B cell (primary cell): ENCODE data around the gene CBLN3. TPM values are rescaled to one million over a fixed set of nuclear protein-coding genes. Genes with fewer than 3 reads are reported as not detected.

Experiments used
- ATAC-seq: fragments of 200-7000 bp; cut with Tn5 transposase; one replicate; pipeline ENCODE4 v1.10.0; 2021; ENCODE audit warnings: low read depth, mild to moderate bottlenecking, moderate number of reproducible peaks, moderate library complexity
- CTCF ChIA-PET: fragments of 350-600 bp; sonication (Branson Sonifier 250); formaldehyde crosslinking; loops from one replicate; lab custom pipeline; 2021; ENCODE audit warnings: antibody characterized with exemption, inconsistent platforms; lab: Charles Lee
- POLR2A ChIA-PET: fragments of 350-600 bp; sonication (Branson Sonifier 250); formaldehyde crosslinking; loops from one replicate; lab custom pipeline; 2021; ENCODE audit warnings: antibody characterized with exemption; lab: Charles Lee
- DNase-seq: peaks from one replicate; pipeline ENCODE4 v3.0.0; 2013
- H2AFZ ChIP-seq: 2 replicates; pipeline ENCODE4 v1.6.1; 2012; ENCODE audit warnings: mild to moderate bottlenecking, low read depth, low read length; ENCODE audit not compliant: insufficient read depth, poor library complexity, severe bottlenecking
- H3K27ac ChIP-seq, 2 donors: 1 replicate in 1 of 2; 2 replicates in 1 of 2; pipeline ENCODE4 v1.5.1; 2012 to 2013; ENCODE audit warnings: low read length in 2 of 2, mild to moderate bottlenecking in 2 of 2, moderate library complexity in 1 of 2
- H3K27me3 ChIP-seq, 4 experiments: fragments of 200-600 bp in 1 of 4; sonication (generic) in 1 of 4; replicated peaks in 1 of 4; 1 replicate in 2 of 4; 2 replicates in 2 of 4; pipeline versions ENCODE4 v1.6.1 to v1.7.0; 2013 to 2016; ENCODE audit warnings: low read length in 3 of 4, mild to moderate bottlenecking in 2 of 4, mixed read lengths in 1 of 4, moderate library complexity in 1 of 4; ENCODE audit not compliant: insufficient read depth in 4 of 4, control insufficient read depth in 3 of 4; ENCODE audit errors: control extremely low read depth in 1 of 4
- H3K36me3 ChIP-seq, 2 experiments: replicated peaks in 1 of 2; 1 replicate in 1 of 2; 2 replicates in 1 of 2; pipeline versions ENCODE4 v1.6.1 to v1.7.1; 2013; ENCODE audit warnings: low read length in 1 of 2; ENCODE audit not compliant: insufficient read depth in 2 of 2, control insufficient read depth in 1 of 2; ENCODE audit errors: control extremely low read depth in 1 of 2, extremely low read depth in 1 of 2
- H3K4me1 ChIP-seq, 2 donors: fragments of 200-600 bp in 1 of 2; sonication (generic) in 1 of 2; 1 replicate in 1 of 2; 2 replicates in 1 of 2; pipeline versions ENCODE4 v1.5.1 to v1.6.1; 2013 to 2017; ENCODE audit warnings: low read length in 2 of 2; ENCODE audit not compliant: control insufficient read depth in 2 of 2, insufficient read depth in 2 of 2
- H3K4me2 ChIP-seq: replicated peaks from 2 replicates; pipeline ENCODE3; 2012; ENCODE audit warnings: mild to moderate bottlenecking, low read depth, low read length; ENCODE audit not compliant: poor library complexity, severe bottlenecking
- H3K4me3 ChIP-seq, 5 experiments: fragments of 200-600 bp in 1 of 5; sonication (generic) in 1 of 5; 1 replicate in 3 of 5; 2 replicates in 2 of 5; pipeline versions ENCODE4 v1.5.1 to v1.7.0; 2011 to 2016; ENCODE audit warnings: low read length in 4 of 5, mild to moderate bottlenecking in 4 of 5, low read depth in 2 of 5, control low read depth in 1 of 5, moderate library complexity in 1 of 5; ENCODE audit not compliant: insufficient read depth in 1 of 5; ENCODE audit errors: control extremely low read depth in 1 of 5, extremely low read depth in 1 of 5
- H3K79me2 ChIP-seq: fragments of 200-600 bp; sonication (generic); one replicate; pipeline ENCODE4 v1.6.0; 2016; ENCODE audit warnings: low read length; ENCODE audit not compliant: control insufficient read depth, insufficient read depth
- H3K9ac ChIP-seq: fragments of 200-600 bp; sonication (generic); 2 replicates; pipeline ENCODE4 v1.6.1; 2017; ENCODE audit warnings: mild to moderate bottlenecking, low read length, moderate library complexity
- H3K9me3 ChIP-seq, 3 donors: one replicate each; pipeline versions ENCODE4 v1.6.1 to v1.7.1; 2013; ENCODE audit warnings: low read length in 2 of 3; ENCODE audit not compliant: control insufficient read depth in 2 of 3, insufficient read depth in 1 of 3; ENCODE audit errors: control extremely low read depth in 1 of 3
- H4K20me1 ChIP-seq: 2 replicates; pipeline ENCODE4 v1.6.0; 2012; ENCODE audit warnings: mild to moderate bottlenecking, low read length; ENCODE audit not compliant: insufficient read depth, control insufficient read depth, poor library complexity, severe bottlenecking
- H3K27ac Mint-ChIP-seq: one replicate; pipeline ENCODE4 v1.8.0; 2021; ENCODE audit warnings: mixed read lengths
- H3K27me3 Mint-ChIP-seq: one replicate; pipeline ENCODE4 v1.8.0; 2021; ENCODE audit warnings: mixed read lengths
- H3K4me1 Mint-ChIP-seq: one replicate; pipeline ENCODE4 v1.8.0; 2021; ENCODE audit warnings: mixed read lengths
- H3K4me3 Mint-ChIP-seq: one replicate; pipeline ENCODE4 v1.8.0; 2021; ENCODE audit warnings: mixed read lengths
- H3K9me3 Mint-ChIP-seq: one replicate; pipeline ENCODE4 v1.8.0; 2022; ENCODE audit warnings: mixed read lengths; ENCODE audit not compliant: insufficient read depth
- EZH2 ChIP-seq: IDR thresholded peaks from 2 replicates; pipeline ENCODE4 v1.6.1; 2012; ENCODE audit warnings: borderline replicate concordance, low read depth, mild to moderate bottlenecking, moderate library complexity, low read length; ENCODE audit not compliant: insufficient read depth, poor library complexity, severe bottlenecking
- WGBS: methylation state at CpG from one replicate; pipeline ENCODE4 v1.1.5; 2013; ENCODE audit warnings: missing lambda C conversion rate; ENCODE audit not compliant: insufficient coverage; 5-methylcytosine and 5-hydroxymethylcytosine counted together
- intact Hi-C: fragments of 100-400 bp; cut with micrococcal nuclease; formaldehyde crosslinking; loops from one replicate; pipeline ENCODE4 v1.10.0; 2022
- polyA plus RNA-seq: library from polyadenylated mRNA; depleted of rRNA; stranded (reverse); fragments of >200 nt; gene quantifications from 2 replicates; pipeline ENCODE4 v1.2.3, GENCODE V29; 2012
- total RNA-seq, 2 donors: library from RNA; stranded (reverse); fragments of 120-200 nt in 1 of 2; gene quantifications; 1 replicate in 1 of 2; 2 replicates in 1 of 2; pipeline versions ENCODE4 v1.2.3 to v1.2.4, GENCODE V29; 2013 to 2022
- TF ChIP-seq, protein P1 (sequence below): fragments of 200-600 bp; IDR thresholded peaks from one replicate; pipeline ENCODE4 v1.8.0; 2022; ENCODE audit warnings: antibody characterized with exemption, mild to moderate bottlenecking

CBLN3 gene
- total and polyA plus RNA-seq, 2 donors (not counting 1 experiment from before 2014, with no cell fraction given) = 35.0 to 134 TPM

DNA sequence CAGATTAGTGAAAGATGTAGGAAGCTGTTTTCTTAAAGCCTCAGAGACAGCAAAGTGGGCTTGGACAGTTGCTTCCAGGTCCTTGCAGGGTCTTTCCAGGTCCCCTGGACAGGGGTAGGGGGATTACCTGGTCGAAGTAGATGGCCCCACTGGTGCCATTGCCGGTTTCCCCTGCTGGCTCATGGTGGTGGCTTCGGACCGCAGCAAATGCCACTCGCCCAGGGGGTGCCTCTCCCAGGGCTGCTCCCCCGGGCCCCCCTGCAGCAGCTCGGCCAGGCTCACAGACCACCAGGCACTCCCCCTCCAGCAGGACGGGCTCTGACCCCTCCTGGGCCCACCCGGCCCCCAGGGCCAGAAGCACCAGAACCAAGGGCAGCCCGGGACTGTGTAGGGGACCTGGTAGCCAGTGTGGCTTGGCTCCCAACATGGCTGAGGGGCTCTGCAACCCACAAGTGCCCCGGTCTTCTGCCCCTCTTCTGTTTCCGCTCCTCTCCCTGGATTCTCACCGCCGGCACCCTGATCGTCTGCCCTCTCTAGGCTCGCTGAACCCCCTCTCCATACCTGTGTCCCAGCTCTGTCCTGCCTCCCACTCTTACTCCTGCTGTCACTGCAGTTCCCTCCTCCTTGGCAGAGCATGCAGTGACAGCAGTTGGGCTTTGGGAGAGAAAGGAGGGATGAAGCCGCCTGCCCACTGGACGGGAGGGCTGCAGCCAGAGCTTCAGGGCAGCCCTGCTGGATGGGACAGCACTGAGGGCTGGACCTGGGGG is 657 bp downstream of the CBLN3 start:
- Mint-ChIP-seq H3K27ac (peak overlapping the region; percentile 99), H3K27me3 (no peaks in the 10 kb centered on the region), H3K4me3 (peak overlapping the region; percentile 97), H3K9me3 (no peaks in the 10 kb centered on the region), H3K4me1 (peaks cover 30% of the 10 kb centered on the region)
- ATAC-seq (no peak), DNase-seq (no peak)
- Histone ChIP-seq H3K27ac (peak overlapping the region; percentile 98 to 99), H3K36me3 (peaks cover 0 to 26% of the 10 kb centered on the region in 2 experiments), H2AFZ (peak overlapping the region; percentile 80), H3K9ac (peak overlapping the region; percentile 98), H3K4me1 (peaks cover 22 to 35% of the 10 kb centered on the region in 2 donors), H3K27me3 (no peaks in the 10 kb centered on the region), H3K4me2 (peak overlapping the region; percentile 95), H3K79me2 (peaks cover 42% of the 10 kb centered on the region), H4K20me1 (peaks cover 25% of the 10 kb centered on the region), H3K4me3 (peak overlapping the region in 4 of 5 experiments; percentile 77 to 98 (median 93)), H3K9me3 (no peaks in the 10 kb centered on the region)
- intact Hi-C loops = no loop called here
- CTCF ChIA-PET = interaction anchor here (0.8 to 17.4 kb wide), 8 partner anchors 8 to 186 kb away, joined by 3 to 650 read pairs (median 4); partner anchors contain the start of genes ADCY4, CIDEB, LTB4R and LTB4R2
- POLR2A ChIA-PET = interaction anchor here (1.3 to 3.8 kb wide), 6 partner anchors 9 to 315 kb away, joined by 3 to 78 read pairs (median 18); partner anchors contain the start of genes ADCY4, DCAF11, SDR39U1 and TINF2
- WGBS = 92% methylated on average over 14 of the region's 18 CpGs
- no peak for TF ChIP-seq EZH2
- TF ChIP-seq, protein P1, sequence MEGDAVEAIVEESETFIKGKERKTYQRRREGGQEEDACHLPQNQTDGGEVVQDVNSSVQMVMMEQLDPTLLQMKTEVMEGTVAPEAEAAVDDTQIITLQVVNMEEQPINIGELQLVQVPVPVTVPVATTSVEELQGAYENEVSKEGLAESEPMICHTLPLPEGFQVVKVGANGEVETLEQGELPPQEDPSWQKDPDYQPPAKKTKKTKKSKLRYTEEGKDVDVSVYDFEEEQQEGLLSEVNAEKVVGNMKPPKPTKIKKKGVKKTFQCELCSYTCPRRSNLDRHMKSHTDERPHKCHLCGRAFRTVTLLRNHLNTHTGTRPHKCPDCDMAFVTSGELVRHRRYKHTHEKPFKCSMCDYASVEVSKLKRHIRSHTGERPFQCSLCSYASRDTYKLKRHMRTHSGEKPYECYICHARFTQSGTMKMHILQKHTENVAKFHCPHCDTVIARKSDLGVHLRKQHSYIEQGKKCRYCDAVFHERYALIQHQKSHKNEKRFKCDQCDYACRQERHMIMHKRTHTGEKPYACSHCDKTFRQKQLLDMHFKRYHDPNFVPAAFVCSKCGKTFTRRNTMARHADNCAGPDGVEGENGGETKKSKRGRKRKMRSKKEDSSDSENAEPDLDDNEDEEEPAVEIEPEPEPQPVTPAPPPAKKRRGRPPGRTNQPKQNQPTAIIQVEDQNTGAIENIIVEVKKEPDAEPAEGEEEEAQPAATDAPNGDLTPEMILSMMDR = no peak
